ENCODE measurements around the gene POC5. TPM values are rescaled to one million over a fixed set of nuclear protein-coding genes. Genes with fewer than 3 reads are reported as not detected.

POC5 gene
- total RNA-seq, 1 donor from 2014 or later = 20.7 TPM

DNA sequence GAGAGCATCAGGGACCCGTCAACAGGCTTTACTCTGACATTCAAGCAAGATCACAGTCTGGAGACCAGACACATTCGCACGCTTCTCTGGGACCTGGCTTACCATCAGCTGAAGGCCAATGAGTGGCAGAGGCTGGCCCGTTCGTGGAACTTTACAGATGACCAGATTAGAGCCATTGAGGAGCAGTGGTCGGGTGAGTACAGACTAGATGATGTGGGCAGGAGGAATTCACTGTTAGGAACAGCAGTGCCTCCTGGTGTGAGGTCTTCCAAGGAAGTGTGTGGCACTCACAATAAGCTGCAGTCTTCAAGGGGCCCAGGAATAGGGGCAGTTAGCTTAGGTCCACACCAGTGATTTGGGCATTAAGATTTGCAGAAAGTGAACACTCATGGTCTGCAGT lies 50.4 kb downstream of the POC5 start:
- Mint-ChIP-seq H3K9me3 (no peaks in the 10 kb centered on the region), H3K4me3 (no peak overlapping the region), H3K4me1 (ENCODE audit: low read depth) (peaks cover 36% of the 10 kb centered on the region), H3K27ac (no peak overlapping the region), H3K36me3 (ENCODE audit: low read depth) (peaks cover 4% of the 10 kb centered on the region), H3K27me3 (ENCODE audit: insufficient read depth) (peaks cover 3% of the 10 kb centered on the region)
- intact Hi-C loops (cut with micrococcal nuclease) = loop anchor here (5.0 to 10.0 kb wide), 3 partner anchors 614 to 878 kb away; partner anchors contain the start of gene GCNT4
- no peak for DNase-seq (ENCODE audit: low spot score)

DNA sequence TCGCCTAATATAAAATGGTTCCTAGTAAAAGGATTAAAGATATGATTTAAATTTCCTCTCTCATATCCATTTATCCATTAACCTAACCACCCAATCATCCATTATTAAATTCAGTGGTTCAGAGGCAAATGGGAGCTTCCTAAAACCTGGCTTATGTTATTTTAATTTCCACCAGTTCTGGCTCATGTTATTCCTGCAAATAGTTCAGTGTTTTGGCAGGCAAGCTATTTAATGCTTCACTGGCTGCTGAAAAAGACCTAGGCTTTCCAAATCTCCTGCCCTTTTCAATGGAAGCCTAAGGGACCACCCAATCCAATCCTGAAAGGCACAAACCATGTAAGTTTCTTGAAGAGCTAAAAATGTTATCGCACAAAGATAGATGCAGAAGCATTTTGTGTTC lies 52.3 kb downstream of the POC5 start:
- H3K27me3 Mint-ChIP-seq (ENCODE audit: insufficient read depth) = peaks cover 3% of the 10 kb centered on the region
- no peak for DNase-seq (ENCODE audit: low spot score)
- no peak overlapping the region for H3K4me3 Mint-ChIP-seq
- peaks cover 30% of the 10 kb centered on the region for H3K4me1 Mint-ChIP-seq (ENCODE audit: low read depth)
- H3K27ac Mint-ChIP-seq = no peak overlapping the region
- intact Hi-C loops (cut with micrococcal nuclease) = loop anchor here (5.0 to 10.0 kb wide), 3 partner anchors 613 to 880 kb away; partner anchors contain the start of gene GCNT4
- H3K9me3 Mint-ChIP-seq = no peaks in the 10 kb centered on the region
- no peaks in the 10 kb centered on the region for H3K36me3 Mint-ChIP-seq (ENCODE audit: low read depth)

DNA sequence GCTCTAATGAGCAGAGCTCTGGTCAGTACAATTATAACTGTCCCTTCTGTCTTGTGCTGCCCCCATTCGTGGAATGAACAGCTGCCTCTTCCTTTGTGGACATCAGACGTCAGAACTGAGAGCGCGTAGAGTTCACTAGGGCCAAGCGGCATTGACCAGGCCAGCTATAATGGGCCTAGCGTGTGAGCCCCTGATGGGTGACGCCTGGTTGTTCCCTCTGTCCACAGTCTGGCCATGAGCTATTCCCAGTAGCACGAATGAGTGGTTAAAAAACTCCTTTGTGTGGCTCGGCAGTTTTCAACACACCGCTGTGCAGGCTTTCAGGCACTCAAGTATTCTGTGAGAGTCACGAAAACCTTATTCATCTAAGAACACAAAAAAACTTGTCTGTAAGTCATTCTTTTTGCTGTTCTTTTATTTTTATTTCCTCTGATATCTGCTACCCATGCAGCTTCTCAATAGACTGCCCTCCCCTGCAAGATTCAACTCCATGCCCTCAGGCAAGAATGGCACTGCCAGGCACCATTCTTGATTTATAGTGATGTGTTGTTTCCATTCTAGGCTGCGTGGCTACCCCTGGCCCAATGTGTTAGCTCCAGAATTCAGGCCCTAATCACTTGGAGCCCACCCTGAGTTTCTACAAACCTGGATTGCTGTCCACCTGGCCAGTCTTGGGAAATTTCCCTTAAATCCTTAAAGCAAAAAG lies 53.5 kb downstream of the POC5 start:
- Mint-ChIP-seq H3K4me3 (no peak overlapping the region), H3K27me3 (ENCODE audit: insufficient read depth) (peaks cover 7% of the 10 kb centered on the region)

DNA sequence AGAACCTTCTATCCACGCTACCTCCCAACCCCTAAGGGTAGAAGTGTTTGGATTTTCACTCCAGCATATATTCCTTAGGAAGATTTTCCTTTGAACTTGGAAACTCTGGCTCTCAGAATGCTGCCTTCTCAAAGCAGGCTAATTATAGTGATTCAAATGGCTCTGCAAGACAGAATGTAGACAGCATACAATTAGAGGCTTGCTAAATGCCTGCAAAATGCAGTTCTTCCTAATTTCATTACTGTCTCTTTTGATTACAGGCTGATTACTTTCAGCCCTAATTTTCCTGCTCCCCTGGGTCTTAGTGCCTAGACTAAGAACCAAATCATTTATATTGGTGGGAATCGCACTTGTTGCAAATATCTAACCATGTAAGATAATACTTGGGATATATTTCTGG lies 55.2 kb downstream of the POC5 start:
- DNase-seq (ENCODE audit: low spot score) = no peak
- peaks cover 2% of the 10 kb centered on the region for H3K36me3 Mint-ChIP-seq (ENCODE audit: low read depth)
- intact Hi-C loops (cut with micrococcal nuclease) = loop anchor here (10.0 kb wide), 2 partner anchors 717 to 883 kb away; no protein-coding TSS in a partner anchor
- no peak overlapping the region for H3K4me3 Mint-ChIP-seq
- H3K9me3 Mint-ChIP-seq = no peaks in the 10 kb centered on the region
- H3K27me3 Mint-ChIP-seq (ENCODE audit: insufficient read depth) = peaks cover 7% of the 10 kb centered on the region
- no peak overlapping the region for H3K27ac Mint-ChIP-seq
- H3K4me1 Mint-ChIP-seq (ENCODE audit: low read depth) = peaks cover 13% of the 10 kb centered on the region

More for the DNA sequence above, 53.5 kb downstream of the POC5 start:
- DNase-seq (ENCODE audit: low spot score) = no peak
- Mint-ChIP-seq H3K4me1 (ENCODE audit: low read depth) (peaks cover 22% of the 10 kb centered on the region), H3K27ac (no peak overlapping the region), H3K9me3 (no peaks in the 10 kb centered on the region), H3K36me3 (ENCODE audit: low read depth) (peaks cover 2% of the 10 kb centered on the region)
- intact Hi-C loops (cut with micrococcal nuclease) = loop anchor here (10.0 kb wide), 2 partner anchors 719 to 881 kb away; no protein-coding TSS in a partner anchor

DNA sequence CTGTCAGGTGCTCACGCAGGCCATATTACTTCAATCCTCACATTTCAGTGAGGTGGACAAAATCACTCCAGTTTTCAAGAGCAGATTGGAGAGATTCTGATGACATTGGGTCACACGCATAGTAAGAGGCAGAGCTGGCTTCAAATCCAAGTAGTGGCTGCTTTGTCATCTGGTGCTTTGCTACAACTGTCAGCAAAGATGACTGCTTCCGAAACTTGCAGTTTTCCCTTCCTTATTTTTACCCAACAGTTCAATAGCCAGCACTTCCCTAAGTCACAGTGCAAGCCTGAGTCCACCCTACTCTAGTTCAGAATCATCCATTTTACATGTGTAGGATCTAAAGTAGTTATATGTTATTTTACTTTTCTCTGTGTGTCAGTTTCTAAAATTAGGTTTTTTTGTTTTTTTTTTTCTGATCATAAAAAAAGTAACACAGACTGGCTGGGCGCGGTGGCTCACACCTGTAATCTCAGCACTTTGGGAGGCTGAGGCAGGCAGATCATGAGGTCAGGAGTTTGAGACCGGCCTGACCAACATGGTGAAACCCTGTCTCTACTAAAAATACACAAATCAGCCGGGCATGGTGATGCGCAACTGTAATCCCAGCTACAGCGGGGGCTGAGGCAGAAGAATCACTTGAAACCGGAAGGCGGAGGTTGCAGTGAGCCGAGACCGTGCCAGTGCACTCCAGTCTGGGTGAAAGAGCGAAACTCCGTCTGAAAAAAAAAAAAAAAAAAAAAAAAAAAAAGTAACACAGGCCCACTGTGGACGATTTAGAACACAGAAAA lies 56.4 kb downstream of the POC5 start:
- no peaks in the 10 kb centered on the region for H3K9me3 Mint-ChIP-seq
- DNase-seq (ENCODE audit: low spot score) = no peak
- H3K36me3 Mint-ChIP-seq (ENCODE audit: low read depth) = peaks cover 2% of the 10 kb centered on the region
- H3K4me1 Mint-ChIP-seq (ENCODE audit: low read depth) = peaks cover 13% of the 10 kb centered on the region
- no peak overlapping the region for H3K4me3 Mint-ChIP-seq
- H3K27ac Mint-ChIP-seq = no peak overlapping the region
- intact Hi-C loops (cut with micrococcal nuclease) = loop anchor here (10.0 kb wide), 2 partner anchors 716 to 884 kb away; no protein-coding TSS in a partner anchor
- H3K27me3 Mint-ChIP-seq (ENCODE audit: insufficient read depth) = peaks cover 9% of the 10 kb centered on the region

DNA sequence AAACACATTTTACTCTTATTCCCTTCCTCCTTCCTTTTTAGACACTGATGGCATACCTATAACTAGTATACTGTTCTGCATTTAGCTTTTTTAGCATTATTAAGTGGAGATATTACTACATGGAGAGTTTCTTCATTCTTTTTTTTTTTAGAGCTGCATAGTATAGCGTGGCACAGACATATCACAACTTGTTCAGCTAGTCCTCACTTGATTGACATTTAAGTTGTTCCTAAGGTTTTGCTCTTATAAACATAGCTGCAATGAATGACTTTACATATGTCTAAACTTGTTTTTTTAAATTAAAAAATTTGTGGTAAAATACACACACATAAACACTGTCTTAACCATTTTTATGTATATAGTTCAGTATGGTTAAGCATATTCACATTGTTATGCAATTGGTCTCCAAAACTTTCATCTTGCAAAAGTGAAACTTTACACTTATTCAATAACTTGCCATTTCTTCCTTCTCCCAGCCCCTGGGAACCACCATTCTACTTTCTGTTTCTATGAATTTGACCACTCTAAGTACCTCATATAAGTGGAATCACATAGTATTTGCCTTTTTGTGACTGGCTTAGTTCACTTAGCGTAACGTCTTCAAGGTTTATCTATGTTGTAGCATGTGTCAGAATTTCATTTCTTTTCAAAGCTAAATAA lies 57.3 kb downstream of the POC5 start:
- H3K27ac Mint-ChIP-seq = no peak overlapping the region
- DNase-seq (ENCODE audit: low spot score) = no peak
- peaks cover 13% of the 10 kb centered on the region for H3K4me1 Mint-ChIP-seq (ENCODE audit: low read depth)
- H3K4me3 Mint-ChIP-seq = no peak overlapping the region
- H3K27me3 Mint-ChIP-seq (ENCODE audit: insufficient read depth) = peaks cover 6% of the 10 kb centered on the region
- H3K9me3 Mint-ChIP-seq = no peaks in the 10 kb centered on the region
- peaks cover 2% of the 10 kb centered on the region for H3K36me3 Mint-ChIP-seq (ENCODE audit: low read depth)
- intact Hi-C loops (cut with micrococcal nuclease) = loop anchor here (10.0 kb wide), 2 partner anchors 715 to 885 kb away; no protein-coding TSS in a partner anchor

DNA sequence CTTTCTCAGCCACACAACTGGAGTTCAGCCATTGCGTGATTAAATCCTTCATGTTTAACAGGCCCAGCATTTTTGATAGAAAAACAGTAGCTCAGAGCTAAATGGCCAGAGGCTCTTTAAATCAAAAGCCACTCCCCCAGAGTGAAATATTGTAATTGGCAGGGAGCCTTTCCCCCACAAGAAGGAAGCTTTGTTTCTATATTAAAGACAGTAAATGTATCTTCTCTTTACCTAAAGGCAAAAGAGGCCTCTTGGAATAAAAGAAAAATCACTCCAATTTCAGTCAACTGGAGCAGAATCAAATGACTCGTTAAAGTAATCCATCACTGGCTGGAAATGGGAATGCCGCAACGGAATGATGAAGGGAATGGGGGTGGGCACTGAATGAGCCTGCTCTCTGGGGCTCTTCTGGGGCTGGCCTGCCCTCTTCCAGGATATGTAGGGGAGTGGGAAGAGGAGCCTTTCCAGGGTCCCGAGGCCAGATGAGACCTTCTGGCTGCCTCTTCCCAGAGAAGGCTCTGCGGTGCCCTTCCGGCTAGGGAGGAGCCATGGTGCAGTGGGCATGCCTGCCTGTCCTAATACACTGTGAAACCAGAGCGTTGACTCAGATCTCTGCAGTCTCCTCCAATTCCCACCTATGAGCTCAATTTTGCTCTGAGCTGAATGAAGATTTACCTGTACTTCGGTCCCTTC lies 60.8 kb downstream of the POC5 start:
- Mint-ChIP-seq H3K27me3 (ENCODE audit: insufficient read depth) (peaks cover 6% of the 10 kb centered on the region), H3K4me3 (no peak overlapping the region), H3K9me3 (no peaks in the 10 kb centered on the region), H3K27ac (no peak overlapping the region), H3K4me1 (ENCODE audit: low read depth) (peaks cover 13% of the 10 kb centered on the region), H3K36me3 (ENCODE audit: low read depth) (peaks cover 2% of the 10 kb centered on the region)
- DNase-seq (ENCODE audit: low spot score) = no peak
- intact Hi-C loops (cut with micrococcal nuclease) = no loop called here

DNA sequence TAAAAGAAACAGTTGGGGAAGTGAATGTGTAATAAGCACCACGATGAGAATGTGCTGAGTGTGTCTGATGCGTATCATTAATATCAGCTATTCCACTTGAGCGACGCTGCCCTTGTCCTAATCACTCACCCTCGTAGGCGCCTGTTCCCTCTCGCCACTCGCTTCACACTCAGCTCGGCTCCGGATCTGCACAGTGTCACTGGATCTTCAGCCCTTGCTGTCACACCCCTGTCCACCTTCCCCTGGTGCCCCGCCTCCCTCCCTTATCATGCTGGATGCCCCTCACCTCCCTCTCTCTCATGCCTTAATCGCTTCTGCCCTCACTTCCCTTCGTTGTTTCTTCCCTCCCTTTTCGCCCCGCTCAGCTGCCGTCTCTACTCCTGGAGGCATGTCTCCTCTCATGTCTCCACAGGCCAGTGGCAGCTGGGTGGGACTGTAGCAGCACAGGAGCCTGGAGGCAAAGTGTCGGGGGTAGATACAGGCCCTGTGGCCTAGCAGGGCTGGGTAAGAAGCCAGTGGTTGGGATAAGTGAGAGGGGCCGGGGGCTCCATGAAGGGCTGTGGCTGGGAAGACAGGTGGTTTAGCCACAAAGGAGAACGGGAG lies 62.4 kb downstream of the POC5 start:
- intact Hi-C loops (cut with micrococcal nuclease) = no loop called here
- Mint-ChIP-seq H3K27ac (no peak overlapping the region), H3K9me3 (no peaks in the 10 kb centered on the region)

DNA sequence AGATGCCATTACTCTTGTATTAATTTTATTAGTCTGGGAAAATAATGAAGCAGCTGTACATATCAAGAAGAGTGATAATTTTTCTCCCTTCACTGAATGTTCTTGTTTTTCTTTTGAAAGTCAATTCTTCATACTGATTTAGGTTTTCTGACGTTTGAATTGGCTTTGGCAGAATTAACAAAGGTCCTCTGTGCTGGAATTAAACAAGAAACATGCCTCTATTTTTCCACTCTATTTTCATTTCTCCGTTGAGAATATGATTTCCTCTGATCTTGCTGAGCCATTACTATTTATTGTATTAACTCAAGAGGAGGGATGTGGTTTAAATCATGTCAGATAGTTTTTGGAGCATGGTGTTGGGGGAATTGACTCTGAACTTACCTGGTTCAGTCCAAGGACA lies 63.7 kb downstream of the POC5 start:
- peaks cover 4% of the 10 kb centered on the region for H3K4me1 Mint-ChIP-seq (ENCODE audit: low read depth)

More for the DNA sequence above, 62.4 kb downstream of the POC5 start:
- Mint-ChIP-seq H3K36me3 (ENCODE audit: low read depth) (peaks cover 2% of the 10 kb centered on the region), H3K4me3 (no peak overlapping the region), H3K4me1 (ENCODE audit: low read depth) (peaks cover 3% of the 10 kb centered on the region), H3K27me3 (ENCODE audit: insufficient read depth) (peaks cover 6% of the 10 kb centered on the region)
- DNase-seq (ENCODE audit: low spot score) = no peak

DNA sequence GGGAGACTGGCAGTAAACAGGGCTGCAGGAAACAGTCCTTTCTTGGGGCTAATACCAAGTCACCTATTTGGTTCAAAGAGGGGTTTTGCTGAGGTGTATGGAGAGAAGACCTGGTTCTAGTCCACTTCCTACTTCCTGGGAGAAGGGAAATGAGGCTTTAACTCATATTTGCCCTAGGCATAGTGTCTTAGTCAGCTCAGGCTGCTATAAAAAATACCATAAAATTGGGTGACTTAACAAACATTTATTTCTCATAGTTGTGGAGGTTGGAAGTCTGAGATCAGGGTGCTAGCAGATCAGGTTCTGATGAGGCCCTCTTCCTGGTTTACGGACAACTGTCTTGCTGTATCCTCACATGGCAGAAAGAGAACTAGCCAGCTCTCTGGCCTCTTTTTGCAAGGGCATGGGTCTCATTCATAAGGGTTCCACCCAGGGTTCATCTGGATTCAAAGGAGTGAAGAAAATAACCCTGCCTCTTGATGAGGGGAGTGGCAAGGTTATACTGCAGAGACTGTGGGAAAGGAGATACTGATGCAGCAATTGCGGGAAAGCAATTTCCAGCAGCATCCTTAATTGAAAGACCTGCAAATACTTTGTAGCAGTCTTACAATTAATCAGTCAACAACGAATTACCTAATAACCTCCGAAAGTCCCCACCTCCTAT lies 65.5 kb downstream of the POC5 start:
- Mint-ChIP-seq H3K9me3 (peaks cover 7% of the 10 kb centered on the region), H3K4me3 (no peak overlapping the region), H3K27me3 (ENCODE audit: insufficient read depth) (peaks cover 1% of the 10 kb centered on the region), H3K27ac (no peak overlapping the region), H3K36me3 (ENCODE audit: low read depth) (peaks cover 2% of the 10 kb centered on the region), H3K4me1 (ENCODE audit: low read depth) (peaks cover 8% of the 10 kb centered on the region)
- DNase-seq (ENCODE audit: low spot score) = no peak
- intact Hi-C loops (cut with micrococcal nuclease) = no loop called here

More for the DNA sequence above, 63.7 kb downstream of the POC5 start:
- intact Hi-C loops (cut with micrococcal nuclease) = no loop called here
- Mint-ChIP-seq H3K27me3 (ENCODE audit: insufficient read depth) (peaks cover 1% of the 10 kb centered on the region), H3K27ac (no peak overlapping the region), H3K36me3 (ENCODE audit: low read depth) (no peaks in the 10 kb centered on the region), H3K4me3 (no peak overlapping the region), H3K9me3 (peaks cover 3% of the 10 kb centered on the region)
- no peak for DNase-seq (ENCODE audit: low spot score)

DNA sequence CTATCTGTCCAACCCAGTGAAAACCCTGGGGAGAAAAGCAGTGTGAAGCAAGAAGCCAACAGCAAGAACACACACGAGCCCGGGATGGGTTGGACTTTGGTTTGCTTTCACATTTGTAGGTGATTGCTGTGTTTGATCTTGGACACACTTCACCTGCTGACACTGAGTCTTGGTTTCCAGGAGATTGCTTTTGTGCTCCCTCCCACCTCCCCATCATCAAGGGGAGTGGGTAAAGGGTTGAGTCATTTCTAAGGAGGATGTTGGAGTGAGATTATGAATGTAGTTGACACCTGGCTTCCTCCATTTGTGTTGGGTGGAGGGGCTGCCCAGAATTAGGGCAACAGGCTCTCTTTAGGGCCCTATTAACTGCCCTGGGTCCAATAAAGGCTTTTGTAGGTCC lies 68.5 kb downstream of the POC5 start:
- Mint-ChIP-seq H3K36me3 (ENCODE audit: low read depth) (peaks cover 2% of the 10 kb centered on the region), H3K27me3 (ENCODE audit: insufficient read depth) (no peaks in the 10 kb centered on the region), H3K27ac (no peak overlapping the region), H3K4me3 (no peak overlapping the region), H3K4me1 (ENCODE audit: low read depth) (peaks cover 8% of the 10 kb centered on the region), H3K9me3 (peaks cover 7% of the 10 kb centered on the region)
- intact Hi-C loops (cut with micrococcal nuclease) = no loop called here
- DNase-seq (ENCODE audit: low spot score) = no peak

Data from activated T-helper 1 cell treated with anti-CD3 and anti-CD28 coated beads, Interleukin-12 subunit alpha, Interleukin-12 subunit beta, Interleukin-2, Interleukin-4 antibody, amounts not matched to agents 30 ng/mL and 10 ng/mL and 1 ng/mL, durations not matched to agents 14 hours and 24 hours and 36 hours (primary cell).